NCI-H128 (cell line): Measurements from ENCODE around the gene DBP.

ENCODE experiments used
- DNase-seq: peaks from one replicate; lab custom pipeline; 2025; ENCODE audit not compliant: unreplicated experiment; lab: John Stamatoyannopoulos, UW

Gene DBP

GRCh38 chr19:48628486-48629296, 8.5 kb downstream of the DBP start:
- no peak for DNase-seq

GRCh38 chr19:48627865-48628314, 9.3 kb downstream of the DBP start:
- no peak for DNase-seq

- DNase-seq = no peak
These were observed 9.8 kb downstream of the DBP start for GRCh38 chr19:48627201-48627864.

- no peak for DNase-seq
These were observed 11.3 kb downstream of the DBP start for GRCh38 chr19:48625891-48626327.

GRCh38 chr19:48624791-48625723, 12.1 kb downstream of the DBP start:
- no peak for DNase-seq

GRCh38 chr19:48624067-48624594, 13.0 kb downstream of the DBP start:
- DNase-seq = peak; percentile 96

- DNase-seq = no peak
These were observed 13.6 kb downstream of the DBP start for GRCh38 chr19:48623556-48624066.

- DNase-seq = no peak
These were observed 17.2 kb downstream of the DBP start for GRCh38 chr19:48619692-48620585.

- DNase-seq = peak; percentile 98
These were observed 18.1 kb downstream of the DBP start, which contains the start of the genes RPL18 and SPHK2 for GRCh38 chr19:48618916-48619691. TSS of gene RPL18 (minus strand) at chr19:48619178. CDS start at chr19:48619143, 35 bp downstream. TSS of gene SPHK2 (plus strand) at chr19:48619506. CDS start at chr19:48620515, 1,009 bp downstream.

GRCh38 chr19:48618278-48618915, 18.8 kb downstream of the DBP start:
- DNase-seq = no peak

GRCh38 chr19:48617146-48617937, 19.8 kb downstream of the DBP start:
- no peak for DNase-seq

- no peak for DNase-seq
These were observed 20.6 kb downstream of the DBP start for GRCh38 chr19:48616491-48617056.

- no peak for DNase-seq
These were observed 21.1 kb downstream of the DBP start for GRCh38 chr19:48616041-48616436.

- DNase-seq = no peak
These were observed 21.7 kb downstream of the DBP start for GRCh38 chr19:48615231-48616040.

- DNase-seq = no peak
These were observed 22.5 kb downstream of the DBP start, which contains the start of gene FAM83E for GRCh38 chr19:48614436-48615230. TSS of gene FAM83E (minus strand) at chr19:48615076. CDS start at chr19:48613372, 1,704 bp downstream.
